ENCODE results near the gene GCH1. TPM values are rescaled to one million over a fixed set of nuclear protein-coding genes. Genes with fewer than 3 reads are reported as not detected.

Gene GCH1
- total RNA-seq, 1 experiment from 2014 or later, result 7.7 TPM

DNA sequence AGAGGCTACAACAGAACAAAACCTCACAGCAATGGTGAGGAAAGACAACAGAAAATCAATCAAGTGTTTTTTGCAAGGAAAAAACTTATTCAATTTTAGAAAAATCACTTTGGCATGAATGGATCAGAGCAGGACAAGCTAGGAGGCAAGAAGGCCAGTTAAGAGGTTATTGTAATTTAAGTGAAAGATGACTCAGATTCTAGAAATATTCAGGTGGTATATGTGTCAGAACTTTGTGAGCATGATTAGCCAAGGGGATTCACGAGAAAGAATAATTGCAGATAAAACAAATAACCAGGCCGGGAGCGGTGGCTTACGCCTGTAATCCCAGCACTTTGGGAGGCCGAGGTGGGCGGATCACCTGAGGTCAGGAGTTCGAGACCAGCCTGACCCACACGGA lies 12.7 kb downstream of the GCH1 start:
- Histone ChIP-seq H3K4me1 (ENCODE audit: insufficient read depth, low read length, poor library complexity, severe bottlenecking) (no peaks in the 10 kb centered on the region), H3K36me3 (ENCODE audit: insufficient read depth, low read length, poor library complexity, severe bottlenecking) (no peaks in the 10 kb centered on the region), H3K27me3 (replicated peaks; ENCODE audit: insufficient read depth, low read depth, low read length, poor library complexity) (no peaks in the 10 kb centered on the region), H3K4me3 (ENCODE audit: low read depth, low read length, poor library complexity, severe bottlenecking) (no peak overlapping the region), H3K9me3 (ENCODE audit: low read depth, low read length, poor library complexity, severe bottlenecking) (no peaks in the 10 kb centered on the region), H3K27ac (ENCODE audit: low read depth, low read length, poor library complexity, severe bottlenecking) (no peak overlapping the region)
- ChIA-PET POLR2A (ENCODE audit: low non-redundant PET) (no interaction called here), CTCF (no interaction called here)
- intact Hi-C loops (cut with micrococcal nuclease; ENCODE audit: unreplicated experiment), result no loop called here
- TF ChIP-seq, protein P1, sequence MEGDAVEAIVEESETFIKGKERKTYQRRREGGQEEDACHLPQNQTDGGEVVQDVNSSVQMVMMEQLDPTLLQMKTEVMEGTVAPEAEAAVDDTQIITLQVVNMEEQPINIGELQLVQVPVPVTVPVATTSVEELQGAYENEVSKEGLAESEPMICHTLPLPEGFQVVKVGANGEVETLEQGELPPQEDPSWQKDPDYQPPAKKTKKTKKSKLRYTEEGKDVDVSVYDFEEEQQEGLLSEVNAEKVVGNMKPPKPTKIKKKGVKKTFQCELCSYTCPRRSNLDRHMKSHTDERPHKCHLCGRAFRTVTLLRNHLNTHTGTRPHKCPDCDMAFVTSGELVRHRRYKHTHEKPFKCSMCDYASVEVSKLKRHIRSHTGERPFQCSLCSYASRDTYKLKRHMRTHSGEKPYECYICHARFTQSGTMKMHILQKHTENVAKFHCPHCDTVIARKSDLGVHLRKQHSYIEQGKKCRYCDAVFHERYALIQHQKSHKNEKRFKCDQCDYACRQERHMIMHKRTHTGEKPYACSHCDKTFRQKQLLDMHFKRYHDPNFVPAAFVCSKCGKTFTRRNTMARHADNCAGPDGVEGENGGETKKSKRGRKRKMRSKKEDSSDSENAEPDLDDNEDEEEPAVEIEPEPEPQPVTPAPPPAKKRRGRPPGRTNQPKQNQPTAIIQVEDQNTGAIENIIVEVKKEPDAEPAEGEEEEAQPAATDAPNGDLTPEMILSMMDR (conservative IDR thresholded peaks at IDR 0.05; ENCODE audit: low read depth, low read length), result no peak
- no peak for TF ChIP-seq EZH2 (IDR thresholded peaks at IDR 0.05; ENCODE audit: borderline replicate concordance, low read depth, low read length, poor library complexity, severe bottlenecking)
- no peak for DNase-seq (ENCODE audit: low spot score)
- BruUV-seq (replicated peaks), result no TSS peak

DNA sequence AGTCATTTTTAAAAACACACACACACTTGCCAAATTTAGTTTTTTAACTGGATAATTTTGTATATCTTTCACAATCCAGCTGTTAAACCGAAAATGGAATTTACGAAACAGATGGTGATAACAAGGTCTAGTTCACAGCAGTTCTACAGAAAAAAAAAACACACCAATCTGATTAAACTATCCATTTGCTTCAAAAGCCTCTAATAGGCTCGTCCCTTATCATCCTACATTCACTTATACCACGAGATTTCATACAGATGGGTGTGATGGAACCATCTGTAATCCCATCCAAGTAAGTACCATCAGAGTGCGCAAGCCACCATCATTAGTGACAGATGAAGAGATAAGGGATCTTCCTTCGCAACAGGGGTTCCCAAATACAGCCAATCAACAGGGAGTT lies 20.1 kb downstream of the GCH1 start:
- Histone ChIP-seq H3K9me3 (ENCODE audit: low read depth, low read length, poor library complexity, severe bottlenecking) (no peaks in the 10 kb centered on the region), H3K27ac (ENCODE audit: low read depth, low read length, poor library complexity, severe bottlenecking) (no peak overlapping the region), H3K4me3 (ENCODE audit: low read depth, low read length, poor library complexity, severe bottlenecking) (no peak overlapping the region), H3K27me3 (replicated peaks; ENCODE audit: insufficient read depth, low read depth, low read length, poor library complexity) (no peaks in the 10 kb centered on the region), H3K4me1 (ENCODE audit: insufficient read depth, low read length, poor library complexity, severe bottlenecking) (no peaks in the 10 kb centered on the region), H3K36me3 (ENCODE audit: insufficient read depth, low read length, poor library complexity, severe bottlenecking) (no peaks in the 10 kb centered on the region)
- no peak for DNase-seq (ENCODE audit: low spot score)
- ChIA-PET CTCF (no interaction called here), POLR2A (ENCODE audit: low non-redundant PET) (no interaction called here)
- intact Hi-C loops (cut with micrococcal nuclease; ENCODE audit: unreplicated experiment), result no loop called here
- BruUV-seq (replicated peaks), result no TSS peak
- TF ChIP-seq EZH2 (IDR thresholded peaks at IDR 0.05; ENCODE audit: borderline replicate concordance, low read depth, low read length, poor library complexity, severe bottlenecking), result no peak
- TF ChIP-seq, protein P1 (conservative IDR thresholded peaks at IDR 0.05; ENCODE audit: low read depth, low read length), result no peak

DNA sequence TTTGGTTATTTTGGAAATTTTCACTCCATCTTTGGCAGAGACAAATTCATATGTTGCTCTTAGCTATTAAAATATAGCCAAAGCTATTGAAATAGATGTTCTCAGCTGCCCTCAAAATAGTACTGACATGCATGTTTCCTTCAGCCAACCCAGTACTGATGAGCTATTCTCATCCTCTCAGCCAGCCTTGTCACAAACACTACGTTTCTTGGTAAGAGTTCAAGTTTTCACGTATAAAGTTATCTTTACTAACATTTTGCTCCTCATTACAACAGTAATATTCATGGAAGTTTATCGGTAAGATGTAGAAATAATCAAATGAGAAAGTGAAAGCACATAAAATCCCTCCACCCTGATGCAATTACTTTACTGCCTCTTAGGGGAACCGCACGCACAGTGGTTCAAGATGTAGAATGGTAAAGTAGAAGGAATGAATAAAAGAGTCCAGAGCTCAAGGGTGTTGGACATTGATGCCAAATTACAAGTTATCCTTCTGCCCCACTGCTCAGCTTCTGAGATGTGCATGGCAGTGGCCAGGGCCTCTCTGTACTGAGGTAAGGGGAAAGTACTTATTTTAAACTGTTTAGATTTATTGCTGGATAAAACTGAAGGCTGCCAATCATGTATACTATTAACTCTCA lies 20.7 kb downstream of the GCH1 start:
- Histone ChIP-seq H3K4me3 (ENCODE audit: low read depth, low read length, poor library complexity, severe bottlenecking) (peak overlapping the region; percentile 21), H3K27me3 (replicated peaks; ENCODE audit: insufficient read depth, low read depth, low read length, poor library complexity) (no peaks in the 10 kb centered on the region), H3K9me3 (ENCODE audit: low read depth, low read length, poor library complexity, severe bottlenecking) (no peaks in the 10 kb centered on the region), H3K36me3 (ENCODE audit: insufficient read depth, low read length, poor library complexity, severe bottlenecking) (no peaks in the 10 kb centered on the region), H3K4me1 (ENCODE audit: insufficient read depth, low read length, poor library complexity, severe bottlenecking) (no peaks in the 10 kb centered on the region), H3K27ac (ENCODE audit: low read depth, low read length, poor library complexity, severe bottlenecking) (peak overlapping the region; percentile 2)
- TF ChIP-seq, protein P1 (conservative IDR thresholded peaks at IDR 0.05; ENCODE audit: low read depth, low read length), result no peak
- TF ChIP-seq EZH2 (IDR thresholded peaks at IDR 0.05; ENCODE audit: borderline replicate concordance, low read depth, low read length, poor library complexity, severe bottlenecking), result no peak
- DNase-seq (ENCODE audit: low spot score), result no peak
- CTCF ChIA-PET, result interaction anchor here (0.5 kb wide), 1 partner anchor 208 kb away, joined by 15 read pairs; no protein-coding TSS in a partner anchor
- intact Hi-C loops (cut with micrococcal nuclease; ENCODE audit: unreplicated experiment), result no loop called here
- BruUV-seq (replicated peaks), result no TSS peak
- POLR2A ChIA-PET (ENCODE audit: low non-redundant PET), result no interaction called here
